Activated CD8-positive, alpha-beta T cell treated with anti-CD3 and anti-CD28 coated beads for 36 hours (primary cell): ENCODE measurements around the gene VAC14. TPM values are rescaled to one million over a fixed set of nuclear protein-coding genes. Genes with fewer than 3 reads are reported as not detected.

ENCODE experiments used
- ATAC-seq: fragments of 200-7000 bp; cut with Tn5 transposase; one replicate; pipeline ENCODE4 v1.10.0; 2021; ENCODE audit warnings: mild to moderate bottlenecking, moderate library complexity
- CTCF ChIA-PET: fragments of 350-600 bp; sonication (Branson Sonifier 250); formaldehyde crosslinking; loops from one replicate; lab custom pipeline; 2021; ENCODE audit warnings: antibody characterized with exemption; lab: Charles Lee
- POLR2A ChIA-PET: fragments of 350-600 bp; sonication (Branson Sonifier 250); formaldehyde crosslinking; loops from one replicate; lab custom pipeline; 2021; ENCODE audit warnings: antibody characterized with exemption; lab: Charles Lee
- DNase-seq: peaks from one replicate; pipeline ENCODE4 v3.0.0-alpha.2; 2020
- H3K27ac Mint-ChIP-seq: one replicate; pipeline ENCODE4 v1.8.0; 2021; ENCODE audit warnings: mild to moderate bottlenecking, mixed read lengths
- H3K27me3 Mint-ChIP-seq: one replicate; pipeline ENCODE4 v1.8.0; 2021; ENCODE audit warnings: mixed read lengths
- H3K36me3 Mint-ChIP-seq: one replicate; pipeline ENCODE4 v1.8.0; 2021; ENCODE audit warnings: low read depth, mixed read lengths
- H3K4me1 Mint-ChIP-seq: one replicate; pipeline ENCODE4 v1.8.0; 2021; ENCODE audit warnings: low read depth, mixed read lengths
- H3K4me3 Mint-ChIP-seq: one replicate; pipeline ENCODE4 v1.8.0; 2021; ENCODE audit warnings: mild to moderate bottlenecking, moderate library complexity, mixed read lengths
- H3K9me3 Mint-ChIP-seq: one replicate; pipeline ENCODE4 v1.8.0; 2021; ENCODE audit warnings: mixed read lengths
- CTCF ChIP-seq: fragments of 200-600 bp; IDR thresholded peaks from one replicate; pipeline ENCODE4 v1.8.0; 2022; ENCODE audit warnings: antibody characterized with exemption, mild to moderate bottlenecking
- intact Hi-C: fragments of 100-400 bp; cut with micrococcal nuclease; formaldehyde crosslinking; loops from one replicate; pipeline ENCODE4 v1.10.0; 2022
- total RNA-seq, 2 experiments: library from RNA; stranded (reverse); gene quantifications; one replicate each; pipeline ENCODE4 v1.2.3, GENCODE V29; 2021

Gene VAC14
- total RNA-seq, 2 experiments from 2014 or later, result 27.6 TPM

GRCh38 chr16:70659953-70660671 is 140.8 kb downstream of the VAC14 start:
- H3K36me3 Mint-ChIP-seq, result no peaks in the 10 kb centered on the region
- no peaks in the 10 kb centered on the region for H3K4me1 Mint-ChIP-seq
- no peak overlapping the region for H3K27ac Mint-ChIP-seq
- no peaks in the 10 kb centered on the region for H3K27me3 Mint-ChIP-seq
- ChIA-PET POLR2A (no interaction called here), CTCF (interaction anchor here (1.6 kb wide), 1 partner anchor 111 kb away, joined by 5 read pairs; no protein-coding TSS in a partner anchor)
- no peak for ATAC-seq
- no peak overlapping the region for H3K4me3 Mint-ChIP-seq
- TF ChIP-seq CTCF, result no peak
- DNase-seq, result no peak
- intact Hi-C loops, result no loop called here
- no peaks in the 10 kb centered on the region for H3K9me3 Mint-ChIP-seq

GRCh38 chr16:70659546-70659945 is 141.4 kb downstream of the VAC14 start:
- no peak for TF ChIP-seq CTCF
- no peaks in the 10 kb centered on the region for H3K27me3 Mint-ChIP-seq
- H3K27ac Mint-ChIP-seq, result no peak overlapping the region
- ATAC-seq (no peak), DNase-seq (no peak)
- H3K36me3 Mint-ChIP-seq, result no peaks in the 10 kb centered on the region
- no peak overlapping the region for H3K4me3 Mint-ChIP-seq
- intact Hi-C loops, result no loop called here
- ChIA-PET POLR2A (no interaction called here), CTCF (interaction anchor here (1.6 kb wide), 1 partner anchor 111 kb away, joined by 5 read pairs; no protein-coding TSS in a partner anchor)
- H3K4me1 Mint-ChIP-seq, result no peaks in the 10 kb centered on the region
- no peaks in the 10 kb centered on the region for H3K9me3 Mint-ChIP-seq

- intact Hi-C loops, result no loop called here
- ATAC-seq (no peak), DNase-seq (no peak)
- Mint-ChIP-seq H3K27ac (no peak overlapping the region), H3K4me3 (no peak overlapping the region), H3K27me3 (no peaks in the 10 kb centered on the region), H3K4me1 (no peaks in the 10 kb centered on the region), H3K9me3 (no peaks in the 10 kb centered on the region), H3K36me3 (no peaks in the 10 kb centered on the region)
- ChIA-PET CTCF (no interaction called here), POLR2A (no interaction called here)
- TF ChIP-seq CTCF, result no peak
Measured at GRCh38 chr16:70658921-70659320, 142.0 kb downstream of the VAC14 start.

GRCh38 chr16:70657956-70658355 is 143.0 kb downstream of the VAC14 start:
- ChIA-PET CTCF (no interaction called here), POLR2A (no interaction called here)
- no peaks in the 10 kb centered on the region for H3K27me3 Mint-ChIP-seq
- no peak for ATAC-seq
- peaks cover 4% of the 10 kb centered on the region for H3K4me1 Mint-ChIP-seq
- no peak overlapping the region for H3K4me3 Mint-ChIP-seq
- no peak overlapping the region for H3K27ac Mint-ChIP-seq
- no peaks in the 10 kb centered on the region for H3K9me3 Mint-ChIP-seq
- intact Hi-C loops, result no loop called here
- no peak for DNase-seq
- no peaks in the 10 kb centered on the region for H3K36me3 Mint-ChIP-seq
- TF ChIP-seq CTCF, result no peak

- Mint-ChIP-seq H3K4me1 (peaks cover 4% of the 10 kb centered on the region), H3K36me3 (no peaks in the 10 kb centered on the region), H3K27me3 (no peaks in the 10 kb centered on the region), H3K9me3 (no peaks in the 10 kb centered on the region), H3K27ac (no peak overlapping the region), H3K4me3 (no peak overlapping the region)
- ATAC-seq, result no peak
- CTCF ChIA-PET, result no interaction called here
- TF ChIP-seq CTCF, result no peak
- no peak for DNase-seq
- POLR2A ChIA-PET, result no interaction called here
- intact Hi-C loops, result no loop called here
Measured at GRCh38 chr16:70656712-70657263, 144.2 kb downstream of the VAC14 start.
